Activated CD4-positive, alpha-beta T cell treated with anti-CD3 and anti-CD28 coated beads, Interleukin-2, amount 10 ng/mL, durations not matched to agents 24 days and 14 days (primary cell): ENCODE data around the gene PALLD. TPM values are rescaled to one million over a fixed set of nuclear protein-coding genes. Genes with fewer than 3 reads are reported as not detected.

Experiments used
- DNase-seq: peaks from one replicate; pipeline ENCODE4 v3.0.0; 2022
- H3K27ac Mint-ChIP-seq: one replicate; pipeline ENCODE4 v1.8.0; 2022; ENCODE audit warnings: mild to moderate bottlenecking, mixed read lengths
- H3K27me3 Mint-ChIP-seq: one replicate; pipeline ENCODE4 v1.8.0; 2022; ENCODE audit warnings: mixed read lengths
- H3K36me3 Mint-ChIP-seq: one replicate; pipeline ENCODE4 v1.8.0; 2022; ENCODE audit warnings: low read depth, mild to moderate bottlenecking, mixed read lengths
- H3K4me1 Mint-ChIP-seq: one replicate; pipeline ENCODE4 v1.8.0; 2021; ENCODE audit warnings: mixed read lengths
- H3K4me3 Mint-ChIP-seq: one replicate; pipeline ENCODE4 v1.8.0; 2022; ENCODE audit warnings: mild to moderate bottlenecking, moderate library complexity, mixed read lengths
- H3K9me3 Mint-ChIP-seq: one replicate; pipeline ENCODE4 v1.8.0; 2021; ENCODE audit warnings: mixed read lengths
- intact Hi-C: fragments of 100-400 bp; cut with micrococcal nuclease; formaldehyde crosslinking; loops from one replicate; pipeline ENCODE4 v1.15.1; 2023
- total RNA-seq: library from RNA; stranded (reverse); gene quantifications from 2 replicates; pipeline ENCODE4 v1.2.3, GENCODE V29; 2022

Gene PALLD
- total RNA-seq, 1 donor from 2014 or later, result 34.3 TPM

DNA sequence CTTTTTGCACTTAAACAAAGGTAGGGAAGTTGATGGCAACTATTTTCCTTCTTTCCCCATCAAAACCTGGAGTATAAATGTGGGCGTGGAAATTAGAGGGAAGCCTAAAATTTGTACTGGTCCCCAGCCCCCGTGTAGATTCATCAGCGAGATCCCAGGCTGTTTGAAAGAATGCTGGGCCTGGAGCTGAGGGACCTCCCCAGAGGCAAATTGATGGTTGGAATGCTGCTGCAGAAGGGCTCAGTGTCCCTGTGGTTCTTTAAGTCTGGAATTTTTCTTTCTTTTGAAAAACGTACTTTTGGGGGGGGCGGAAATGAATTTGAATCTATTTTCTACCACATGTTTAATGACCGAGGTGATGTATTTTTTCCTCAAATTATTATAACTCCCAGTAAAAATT is 316.0 kb downstream of the PALLD start:
- Mint-ChIP-seq H3K27ac (no peak overlapping the region), H3K36me3 (no peaks in the 10 kb centered on the region), H3K27me3 (peaks cover 28% of the 10 kb centered on the region), H3K4me3 (no peak overlapping the region), H3K9me3 (no peaks in the 10 kb centered on the region), H3K4me1 (peaks cover 8% of the 10 kb centered on the region)
- intact Hi-C loops, result no loop called here
- DNase-seq, result no peak

DNA sequence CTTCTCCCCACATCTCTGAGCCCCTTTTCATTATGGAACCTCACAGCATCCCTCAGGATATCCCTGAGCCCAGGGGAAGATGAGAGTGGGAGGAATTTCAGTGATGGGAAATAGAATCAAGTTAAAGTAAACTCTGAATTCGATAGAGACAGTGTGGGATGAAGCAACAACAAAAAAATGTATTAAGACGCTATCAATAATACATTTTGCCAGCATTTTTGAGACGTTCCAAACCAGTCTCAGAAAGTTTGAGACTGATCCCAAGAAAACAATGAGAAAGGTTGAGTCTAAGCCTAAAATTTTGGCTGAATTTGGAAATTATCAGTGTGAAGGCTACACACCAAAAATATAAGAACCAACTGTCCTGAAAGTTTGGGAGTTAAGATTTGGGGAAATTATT is 317.0 kb downstream of the PALLD start:
- DNase-seq, result no peak
- H3K36me3 Mint-ChIP-seq, result no peaks in the 10 kb centered on the region
- H3K9me3 Mint-ChIP-seq, result no peaks in the 10 kb centered on the region
- no peak overlapping the region for H3K4me3 Mint-ChIP-seq
- H3K27me3 Mint-ChIP-seq, result peaks cover 33% of the 10 kb centered on the region
- intact Hi-C loops, result no loop called here
- peaks cover 8% of the 10 kb centered on the region for H3K4me1 Mint-ChIP-seq
- no peak overlapping the region for H3K27ac Mint-ChIP-seq

DNA sequence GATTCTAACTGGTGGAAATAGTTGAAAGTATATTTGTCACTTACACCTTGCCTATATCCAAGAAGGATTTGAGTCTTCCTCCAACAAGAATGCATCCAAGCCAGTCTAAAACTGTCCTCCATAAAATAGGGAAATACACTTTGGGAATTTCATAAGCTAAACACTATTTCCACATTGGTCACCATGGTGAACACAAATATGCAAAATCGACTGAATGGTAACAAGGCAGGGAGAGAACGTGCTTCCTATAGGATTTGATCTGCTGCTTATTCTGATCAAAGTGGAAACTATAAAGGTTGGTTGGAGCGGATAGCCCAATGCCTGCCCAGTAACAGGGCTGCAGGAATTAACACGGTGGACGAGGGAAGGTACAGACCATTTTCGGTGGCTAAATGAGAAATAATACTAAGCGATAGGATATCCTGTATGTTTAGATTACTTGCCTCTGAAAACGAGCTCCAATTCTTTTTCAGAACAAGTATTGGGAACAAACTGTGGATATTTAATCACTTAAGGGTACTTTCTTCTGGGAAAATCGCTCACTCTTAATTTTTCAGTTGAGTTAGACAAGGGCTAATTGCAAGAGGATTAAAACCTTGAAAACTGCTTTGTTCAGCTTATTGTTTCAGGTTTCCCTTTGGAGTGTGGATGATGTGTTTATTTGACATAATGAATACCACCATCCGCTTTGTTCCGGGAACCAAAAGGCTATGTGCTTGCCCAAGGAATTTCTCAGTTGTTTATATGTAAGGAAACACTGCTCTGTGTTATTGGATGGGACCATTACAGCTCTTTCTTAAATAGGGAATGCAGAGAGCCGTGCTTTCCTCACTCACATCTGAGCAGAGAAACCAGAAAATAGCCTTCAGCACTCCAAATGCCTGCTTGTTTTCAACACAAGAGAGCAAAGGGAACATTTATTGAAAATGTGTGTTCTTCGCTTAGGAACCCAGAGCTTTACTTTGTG is 318.8 kb downstream of the PALLD start:
- no peak for DNase-seq
- intact Hi-C loops, result loop anchor here (2.0 kb wide), 1 partner anchor 15 kb away; no protein-coding TSS in a partner anchor
- Mint-ChIP-seq H3K36me3 (no peaks in the 10 kb centered on the region), H3K27me3 (peaks cover 40% of the 10 kb centered on the region), H3K27ac (no peak overlapping the region), H3K9me3 (no peaks in the 10 kb centered on the region), H3K4me3 (no peak overlapping the region), H3K4me1 (peaks cover 8% of the 10 kb centered on the region)

DNA sequence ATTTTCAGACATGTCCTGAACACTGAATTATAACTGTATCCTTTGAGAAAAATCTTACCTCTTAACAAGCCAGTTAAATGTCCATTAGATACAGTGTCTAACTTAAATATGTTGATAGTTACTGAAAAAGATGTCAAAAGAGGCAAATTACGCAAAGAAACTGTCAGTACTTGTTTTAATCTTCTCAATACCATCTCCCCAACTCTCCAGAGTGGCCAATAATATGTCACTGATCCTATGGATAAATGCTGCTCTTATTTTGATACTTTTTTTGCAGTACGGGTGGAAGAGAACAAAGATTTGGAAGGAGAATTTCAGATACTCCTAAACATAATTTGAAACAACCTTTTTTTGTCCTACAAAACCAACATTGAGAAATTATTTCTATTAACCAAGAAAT is 320.5 kb downstream of the PALLD start:
- Mint-ChIP-seq H3K4me3 (no peak overlapping the region), H3K27me3 (peaks cover 39% of the 10 kb centered on the region), H3K27ac (no peak overlapping the region), H3K4me1 (peaks cover 8% of the 10 kb centered on the region), H3K9me3 (no peaks in the 10 kb centered on the region), H3K36me3 (no peaks in the 10 kb centered on the region)
- intact Hi-C loops, result loop anchor here (2.0 kb wide), 1 partner anchor 13 kb away; no protein-coding TSS in a partner anchor
- DNase-seq, result no peak

DNA sequence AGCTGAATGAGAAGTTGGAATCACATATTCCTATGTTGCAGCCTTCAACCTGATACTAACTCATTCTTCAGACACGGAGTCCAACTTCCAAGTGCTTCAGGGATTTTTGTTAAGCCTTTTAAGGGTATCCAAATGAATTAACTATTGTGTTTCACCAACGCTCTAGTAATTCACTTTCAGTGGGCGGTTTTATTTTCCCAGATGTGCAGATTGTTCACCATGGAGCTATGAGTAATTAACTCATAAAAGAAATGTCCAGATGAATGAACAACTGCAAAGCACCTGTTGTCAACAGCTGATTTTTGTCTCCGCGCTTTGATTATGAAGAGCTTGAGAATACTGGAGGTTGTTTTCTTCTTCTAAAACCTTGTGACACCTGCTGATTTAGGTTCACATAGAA is 325.6 kb downstream of the PALLD start:
- intact Hi-C loops, result no loop called here
- no peaks in the 10 kb centered on the region for H3K36me3 Mint-ChIP-seq
- H3K27ac Mint-ChIP-seq, result no peak overlapping the region
- no peak for DNase-seq
- no peaks in the 10 kb centered on the region for H3K4me1 Mint-ChIP-seq
- H3K4me3 Mint-ChIP-seq, result no peak overlapping the region
- H3K27me3 Mint-ChIP-seq, result peaks cover 20% of the 10 kb centered on the region
- no peaks in the 10 kb centered on the region for H3K9me3 Mint-ChIP-seq

DNA sequence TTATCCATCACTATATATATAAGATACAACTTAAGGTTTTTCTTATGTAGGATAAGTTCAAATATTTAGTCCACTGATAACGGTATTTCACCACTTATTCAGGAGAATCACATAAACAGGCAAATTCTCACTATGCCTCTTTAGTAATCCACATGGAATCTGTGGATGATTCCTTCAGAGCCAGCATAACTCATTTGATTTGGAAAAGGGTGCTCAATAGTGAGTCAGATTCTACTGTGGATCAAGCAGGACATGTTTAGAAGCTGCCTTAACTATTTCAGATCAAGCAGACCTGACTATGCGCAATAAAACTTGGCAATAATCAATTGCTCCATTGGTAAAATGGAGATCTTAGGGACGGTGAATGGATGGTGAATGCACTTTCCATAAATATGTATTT is 329.1 kb downstream of the PALLD start:
- no peaks in the 10 kb centered on the region for H3K9me3 Mint-ChIP-seq
- no peak for DNase-seq
- no peaks in the 10 kb centered on the region for H3K36me3 Mint-ChIP-seq
- H3K27ac Mint-ChIP-seq, result no peak overlapping the region
- peaks cover 14% of the 10 kb centered on the region for H3K27me3 Mint-ChIP-seq
- H3K4me3 Mint-ChIP-seq, result no peak overlapping the region
- intact Hi-C loops, result no loop called here
- peaks cover 2% of the 10 kb centered on the region for H3K4me1 Mint-ChIP-seq

DNA sequence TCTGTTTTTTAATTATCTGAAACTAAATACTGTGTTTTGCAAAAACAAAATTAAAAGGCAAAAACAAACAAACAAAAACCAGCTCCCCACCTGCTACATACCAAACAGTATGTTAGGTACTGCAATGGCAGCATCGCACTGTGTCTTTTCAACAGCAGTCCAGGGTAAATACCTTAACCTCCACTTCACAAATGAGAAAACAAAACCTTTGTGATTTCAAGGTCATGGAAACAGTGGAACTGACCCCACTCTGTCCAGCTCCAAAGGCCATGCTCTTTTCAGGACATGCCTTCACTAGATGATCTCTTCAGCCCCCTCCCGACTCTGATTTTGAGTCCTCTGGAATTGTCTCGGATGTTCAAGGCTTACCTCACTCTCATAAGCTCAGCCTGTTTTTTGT is 329.8 kb downstream of the PALLD start:
- H3K4me1 Mint-ChIP-seq, result peaks cover 6% of the 10 kb centered on the region
- H3K9me3 Mint-ChIP-seq, result no peaks in the 10 kb centered on the region
- peaks cover 18% of the 10 kb centered on the region for H3K27me3 Mint-ChIP-seq
- H3K36me3 Mint-ChIP-seq, result no peaks in the 10 kb centered on the region
- no peak overlapping the region for H3K4me3 Mint-ChIP-seq
- DNase-seq, result no peak
- H3K27ac Mint-ChIP-seq, result no peak overlapping the region
- intact Hi-C loops, result no loop called here

DNA sequence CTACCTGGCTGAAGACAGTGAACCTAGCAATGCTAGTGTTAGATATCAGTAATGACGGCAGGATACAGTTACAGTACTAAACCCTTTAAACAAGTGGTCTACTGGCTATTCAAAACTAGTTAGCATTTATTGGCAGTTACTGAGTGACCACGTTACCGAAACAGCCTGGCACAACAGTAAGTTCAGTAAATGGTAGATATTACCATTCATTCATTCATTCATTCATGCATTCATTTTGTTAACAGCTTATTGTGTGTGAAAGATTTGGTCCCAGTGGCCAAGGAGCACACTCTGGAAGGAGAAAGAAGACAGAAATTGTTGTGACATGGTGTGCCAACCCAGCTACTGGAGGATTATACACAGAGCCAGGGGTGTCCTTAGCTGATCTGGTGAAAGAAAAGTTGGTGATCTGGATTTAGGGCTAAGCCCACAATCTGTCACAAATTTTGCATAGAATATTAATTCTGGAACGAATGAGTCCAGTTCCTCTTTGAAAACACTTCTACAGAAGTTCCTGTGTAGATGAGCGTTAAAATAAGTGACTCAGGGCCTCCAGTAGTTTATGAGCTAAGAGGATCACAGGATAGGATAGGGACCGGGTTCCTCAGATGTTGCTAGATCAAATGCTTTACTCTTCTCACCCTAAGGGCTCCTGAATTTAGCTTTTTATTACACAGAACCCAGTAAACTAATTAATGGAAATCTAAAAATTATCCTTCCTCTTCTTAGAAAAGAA is 334.1 kb downstream of the PALLD start:
- Mint-ChIP-seq H3K36me3 (no peaks in the 10 kb centered on the region), H3K4me3 (peak overlapping the region; percentile 83), H3K9me3 (no peaks in the 10 kb centered on the region), H3K27me3 (peaks cover 43% of the 10 kb centered on the region), H3K4me1 (peaks cover 9% of the 10 kb centered on the region), H3K27ac (peak overlapping the region; percentile 82)
- intact Hi-C loops, result loop anchor here (2.0 to 10.0 kb wide), 5 partner anchors 14 to 346 kb away; partner anchors contain the start of gene DDX60L
- no peak for DNase-seq

DNA sequence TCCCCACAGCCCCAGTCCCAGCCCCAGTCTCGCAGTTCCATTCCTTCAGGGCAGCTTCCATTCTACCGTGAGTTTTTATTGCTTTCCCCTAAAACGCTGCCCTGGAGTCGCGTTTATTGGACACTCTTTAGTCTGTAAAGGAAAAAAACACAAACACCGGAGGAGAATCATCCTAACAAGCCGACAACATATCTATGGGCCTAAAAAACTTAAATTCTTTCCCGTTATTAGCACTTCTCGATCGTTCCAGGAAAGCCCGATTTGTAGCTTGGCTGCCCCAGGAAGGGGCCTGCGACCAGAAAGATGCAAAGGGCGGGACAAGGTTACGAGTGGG is 334.7 kb downstream of the PALLD start:
- Mint-ChIP-seq H3K27ac (peak overlapping the region; percentile 82), H3K4me1 (peaks cover 14% of the 10 kb centered on the region), H3K36me3 (no peaks in the 10 kb centered on the region), H3K9me3 (no peaks in the 10 kb centered on the region), H3K27me3 (peaks cover 44% of the 10 kb centered on the region), H3K4me3 (peak overlapping the region; percentile 83)
- no peak for DNase-seq
- intact Hi-C loops, result loop anchor here (2.0 to 10.0 kb wide), 5 partner anchors 15 to 347 kb away; partner anchors contain the start of gene DDX60L

DNA sequence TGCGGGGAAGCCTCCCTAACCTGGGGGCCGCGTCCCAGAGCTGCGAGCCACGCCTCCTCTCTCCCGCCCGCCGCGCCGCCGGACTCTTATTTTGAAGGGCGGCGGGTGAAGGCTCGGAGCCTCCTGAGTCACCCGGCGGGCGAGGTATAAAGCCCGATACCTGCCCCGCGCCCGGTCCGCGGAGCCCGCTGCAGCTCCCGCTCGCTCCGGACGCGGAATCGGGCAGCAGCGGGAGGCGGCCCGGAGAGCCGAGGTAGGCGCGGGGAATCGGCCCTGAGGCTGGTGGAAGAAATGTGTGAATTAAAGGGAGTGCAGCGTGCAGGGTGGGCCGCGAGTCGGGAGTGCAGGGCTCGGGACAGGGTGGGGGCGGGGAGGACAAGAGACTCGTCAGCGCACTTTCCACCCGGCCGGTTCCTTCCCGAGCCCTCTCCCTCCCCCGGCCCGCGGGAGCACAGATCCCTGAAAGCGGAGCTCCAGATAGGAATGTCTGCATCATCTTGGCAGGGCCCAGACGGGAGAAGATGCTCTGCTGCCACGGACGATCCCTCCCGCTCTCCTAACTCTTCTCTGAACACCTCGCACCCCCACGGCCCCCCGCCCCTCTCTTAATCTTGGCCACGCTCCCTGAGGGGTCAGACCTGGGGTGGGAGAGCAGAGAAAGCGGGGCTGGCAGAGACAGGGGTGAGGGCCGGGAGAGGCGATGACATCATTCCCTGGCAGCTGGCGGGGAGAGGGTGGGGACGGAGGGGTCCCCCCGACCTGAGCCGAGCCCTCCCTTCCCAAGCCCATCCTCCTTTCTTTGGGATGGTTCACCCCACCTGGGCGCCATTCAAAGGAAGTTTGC is 335.3 kb downstream of the PALLD start:
- intact Hi-C loops, result loop anchor here (2.0 to 10.0 kb wide), 7 partner anchors 15 to 347 kb away; partner anchors contain the start of gene DDX60L
- Mint-ChIP-seq H3K4me3 (peak overlapping the region; percentile 83), H3K4me1 (peaks cover 17% of the 10 kb centered on the region), H3K27me3 (peaks cover 44% of the 10 kb centered on the region), H3K27ac (peak overlapping the region; percentile 82), H3K9me3 (no peaks in the 10 kb centered on the region), H3K36me3 (no peaks in the 10 kb centered on the region)
- peak; percentile 91 for DNase-seq

DNA sequence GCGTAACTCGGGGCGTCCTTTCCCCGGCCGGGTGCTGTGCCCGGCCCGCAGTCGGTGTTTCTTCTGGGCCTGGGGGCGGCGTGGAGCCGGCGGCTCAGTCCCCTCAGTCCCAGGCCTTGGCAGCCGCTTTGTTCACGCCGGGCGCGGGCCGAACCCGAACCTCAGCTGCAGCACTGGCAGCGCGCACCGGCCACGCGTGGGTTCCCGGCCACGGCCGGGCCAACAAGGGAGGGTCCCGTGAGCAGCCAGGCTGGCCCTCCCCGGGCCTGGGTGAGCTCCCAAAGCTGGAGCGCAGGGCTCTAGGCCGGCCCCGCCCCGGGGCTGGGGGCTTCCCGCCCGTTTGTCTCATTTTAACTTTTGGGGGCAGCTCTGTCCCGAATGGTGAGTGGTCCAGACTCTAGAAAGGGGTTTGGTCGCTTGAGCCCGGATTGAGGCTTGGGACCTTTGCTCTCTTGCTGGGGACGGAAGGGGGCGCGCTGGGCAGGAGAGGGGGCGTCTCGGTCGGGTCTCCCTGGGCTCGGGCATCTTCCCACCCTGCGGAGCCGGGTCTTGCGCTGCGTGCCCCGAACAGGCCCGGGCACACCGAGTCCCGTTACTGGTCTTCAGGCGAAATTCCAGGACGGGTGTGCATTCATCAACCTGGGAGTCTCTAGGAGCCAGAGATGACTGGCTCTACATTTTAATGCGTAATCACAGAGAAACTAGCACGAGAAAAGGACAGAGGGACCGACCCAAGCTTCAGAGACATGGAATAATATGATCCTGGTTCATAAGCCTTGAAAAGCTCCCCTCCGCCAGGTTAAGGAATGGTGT is 336.1 kb downstream of the PALLD start:
- intact Hi-C loops, result loop anchor here (2.0 to 10.0 kb wide), 6 partner anchors 36 to 348 kb away; partner anchors contain the start of gene DDX60L
- peak overlapping the region; percentile 83 for H3K4me3 Mint-ChIP-seq
- peaks cover 4% of the 10 kb centered on the region for H3K36me3 Mint-ChIP-seq
- H3K9me3 Mint-ChIP-seq, result no peaks in the 10 kb centered on the region
- peak; percentile 68 for DNase-seq
- H3K27ac Mint-ChIP-seq, result peak overlapping the region; percentile 23
- peaks cover 24% of the 10 kb centered on the region for H3K4me1 Mint-ChIP-seq
- H3K27me3 Mint-ChIP-seq, result peaks cover 42% of the 10 kb centered on the region

DNA sequence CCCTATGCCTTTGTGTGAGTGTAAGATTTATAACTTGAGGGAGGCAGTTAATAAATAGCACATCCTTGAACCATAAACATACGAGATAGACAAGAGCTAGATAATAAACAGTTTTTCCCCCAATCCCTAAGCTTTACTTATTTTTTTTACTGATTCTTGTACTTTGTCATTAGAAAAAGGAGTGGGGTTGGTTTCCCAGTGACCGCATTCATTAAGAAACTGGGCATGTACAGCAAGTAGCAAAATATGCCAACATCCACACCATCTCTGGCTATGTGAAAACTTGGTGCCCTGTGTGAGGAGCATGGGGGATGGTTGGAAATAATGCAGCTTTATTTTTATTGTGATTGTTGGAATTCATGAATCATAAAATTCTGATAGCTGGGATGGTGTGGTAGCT is 337.0 kb downstream of the PALLD start:
- H3K36me3 Mint-ChIP-seq, result peaks cover 6% of the 10 kb centered on the region
- H3K27me3 Mint-ChIP-seq, result peaks cover 42% of the 10 kb centered on the region
- peaks cover 25% of the 10 kb centered on the region for H3K4me1 Mint-ChIP-seq
- DNase-seq, result no peak
- no peaks in the 10 kb centered on the region for H3K9me3 Mint-ChIP-seq
- peak overlapping the region; percentile 83 for H3K4me3 Mint-ChIP-seq
- H3K27ac Mint-ChIP-seq, result no peak overlapping the region
- intact Hi-C loops, result loop anchor here (2.0 to 10.0 kb wide), 6 partner anchors 35 to 349 kb away; partner anchors contain the start of gene DDX60L
